Transverse colon (tissue), 3 donors: Measurements from ENCODE around the gene CCDC40.

ENCODE experiments used
- EP300 ChIP-seq: sonication (generic); formaldehyde crosslinking; IDR thresholded peaks from one replicate; pipeline ENCODE4 v1.6.1; 2017; ENCODE audit warnings: antibody characterized with exemption, low read depth
- POLR2A ChIP-seq: fragments of 450-650 bp; IDR thresholded peaks from one replicate; pipeline ENCODE4 v1.6.1; 2016; ENCODE audit warnings: antibody characterized with exemption, mild to moderate bottlenecking, moderate library complexity
- TF ChIP-seq, protein P1 (sequence below), 5 experiments: fragments of 200-600 bp in 3 of 5; fragments of 450-650 bp in 2 of 5; sonication (generic) in 3 of 5; IDR thresholded peaks; 1 replicate in 2 of 5; 2 replicates in 3 of 5; pipeline ENCODE4 v1.5.1; 2016 to 2017; ENCODE audit warnings: antibody characterized with exemption in 5 of 5, inconsistent platforms in 3 of 5, mild to moderate bottlenecking in 2 of 5, moderate library complexity in 1 of 5

- TF ChIP-seq POLR2A (no peak), EP300 (no peak)
- TF ChIP-seq, protein P1, sequence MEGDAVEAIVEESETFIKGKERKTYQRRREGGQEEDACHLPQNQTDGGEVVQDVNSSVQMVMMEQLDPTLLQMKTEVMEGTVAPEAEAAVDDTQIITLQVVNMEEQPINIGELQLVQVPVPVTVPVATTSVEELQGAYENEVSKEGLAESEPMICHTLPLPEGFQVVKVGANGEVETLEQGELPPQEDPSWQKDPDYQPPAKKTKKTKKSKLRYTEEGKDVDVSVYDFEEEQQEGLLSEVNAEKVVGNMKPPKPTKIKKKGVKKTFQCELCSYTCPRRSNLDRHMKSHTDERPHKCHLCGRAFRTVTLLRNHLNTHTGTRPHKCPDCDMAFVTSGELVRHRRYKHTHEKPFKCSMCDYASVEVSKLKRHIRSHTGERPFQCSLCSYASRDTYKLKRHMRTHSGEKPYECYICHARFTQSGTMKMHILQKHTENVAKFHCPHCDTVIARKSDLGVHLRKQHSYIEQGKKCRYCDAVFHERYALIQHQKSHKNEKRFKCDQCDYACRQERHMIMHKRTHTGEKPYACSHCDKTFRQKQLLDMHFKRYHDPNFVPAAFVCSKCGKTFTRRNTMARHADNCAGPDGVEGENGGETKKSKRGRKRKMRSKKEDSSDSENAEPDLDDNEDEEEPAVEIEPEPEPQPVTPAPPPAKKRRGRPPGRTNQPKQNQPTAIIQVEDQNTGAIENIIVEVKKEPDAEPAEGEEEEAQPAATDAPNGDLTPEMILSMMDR (IDR thresholded peaks at IDR 0.05): no peak
Observed at GRCh38 chr17:80123791-80124190, 87.3 kb downstream of the CCDC40 start.
